ENCODE data around the gene SOX2.

SOX2 gene

DNA sequence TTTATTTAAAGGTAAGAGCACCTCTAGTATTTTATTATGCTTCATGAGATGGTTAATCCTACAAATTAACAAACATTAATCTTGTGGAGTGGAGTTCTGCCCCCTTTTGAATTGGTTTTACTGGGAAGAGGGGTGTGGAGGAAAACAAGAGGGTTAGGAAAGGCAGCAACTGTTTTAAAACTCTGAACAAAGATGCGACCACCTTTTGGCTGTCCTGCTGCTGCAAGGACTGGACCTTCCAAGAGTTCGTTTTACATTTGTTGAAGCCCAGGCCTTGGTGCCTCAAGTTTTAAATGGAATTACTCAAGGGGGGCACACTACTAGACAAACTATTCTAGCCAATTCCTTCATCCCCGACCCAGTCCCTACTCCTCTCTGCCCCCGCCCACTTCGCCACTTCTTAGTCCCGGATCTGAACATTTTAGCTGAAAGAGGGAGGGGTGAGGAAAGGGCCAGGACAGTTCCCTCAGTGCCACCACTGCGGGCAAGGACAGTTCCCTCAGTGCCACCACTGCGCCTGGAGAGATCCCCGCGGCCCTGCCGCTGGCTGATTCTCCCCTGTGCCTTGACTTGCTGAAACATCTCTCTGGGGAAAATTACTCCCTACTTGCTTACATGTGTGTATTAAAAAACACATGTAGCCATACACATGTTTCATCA, 11.2 kb downstream of the SOX2 start:
- no peak for DNase-seq (ENCODE audit: low read depth in 1 of 2, low spot score in 1 of 2)

DNA sequence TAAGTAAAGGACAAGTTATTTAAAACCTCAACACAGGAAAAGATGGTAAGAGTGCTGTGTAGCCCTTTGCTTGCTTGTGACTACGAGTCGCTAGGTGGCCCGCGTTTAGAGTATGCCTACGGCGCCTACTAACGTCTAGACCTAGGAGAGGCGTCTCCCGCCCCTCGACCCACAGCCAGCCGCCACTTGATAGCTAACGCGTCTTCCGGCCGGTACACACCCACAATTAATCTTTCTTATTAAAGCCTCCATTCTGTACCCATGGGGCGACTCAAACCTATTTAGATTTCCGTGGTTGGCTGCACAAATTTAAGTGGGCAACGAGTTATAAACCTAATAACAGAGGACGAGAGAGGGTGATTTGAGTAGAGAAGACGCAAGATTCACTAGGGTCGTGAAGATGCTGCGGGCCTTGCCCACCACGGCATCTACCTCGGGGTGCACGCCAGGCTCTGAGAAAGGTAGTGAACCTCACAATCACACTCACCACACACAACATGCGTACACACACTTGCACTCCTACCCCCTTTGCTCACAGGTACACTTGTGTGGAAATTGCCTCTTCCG, 12.0 kb downstream of the SOX2 start:
- DNase-seq (ENCODE audit: low read depth in 1 of 2, low spot score in 1 of 2): no peak

DNA sequence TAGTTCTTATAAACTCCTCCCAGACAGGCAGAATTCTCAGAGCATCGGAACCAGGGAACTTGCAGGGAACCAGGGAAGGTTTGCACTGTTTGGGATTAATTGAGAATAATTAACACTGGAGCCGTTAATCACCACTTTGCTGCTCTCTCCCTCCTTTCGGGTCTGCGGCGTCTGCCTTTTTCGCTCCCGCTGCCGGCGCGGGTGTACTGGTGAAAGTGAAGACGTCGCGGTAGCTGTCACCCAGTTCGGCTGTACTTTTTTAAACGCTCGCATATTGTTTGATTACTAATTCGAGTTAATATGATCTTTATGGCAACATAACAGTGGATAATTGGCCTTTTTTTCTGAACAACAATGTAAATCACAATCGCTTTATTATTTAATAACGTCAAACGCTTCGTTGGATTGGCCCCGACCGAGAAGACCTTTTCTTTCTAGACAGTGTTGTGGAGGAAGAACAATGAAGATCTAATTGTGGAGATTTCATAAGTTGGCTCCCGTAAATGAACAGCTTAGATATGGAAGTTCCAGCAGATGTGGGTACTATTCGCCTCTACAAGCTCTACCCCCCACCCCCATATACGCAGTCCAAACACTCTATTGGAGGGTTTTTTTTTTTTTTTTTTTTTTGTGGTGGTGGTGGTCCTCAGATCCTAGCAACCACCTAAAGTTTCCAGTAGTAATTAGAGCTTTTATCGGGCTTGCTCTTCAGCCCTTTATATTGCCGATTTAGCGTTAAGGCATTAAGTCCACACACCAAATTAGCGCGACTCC, 12.7 kb downstream of the SOX2 start:
- DNase-seq (ENCODE audit: low read depth in 1 of 2, low spot score in 1 of 2): no peak

DNA sequence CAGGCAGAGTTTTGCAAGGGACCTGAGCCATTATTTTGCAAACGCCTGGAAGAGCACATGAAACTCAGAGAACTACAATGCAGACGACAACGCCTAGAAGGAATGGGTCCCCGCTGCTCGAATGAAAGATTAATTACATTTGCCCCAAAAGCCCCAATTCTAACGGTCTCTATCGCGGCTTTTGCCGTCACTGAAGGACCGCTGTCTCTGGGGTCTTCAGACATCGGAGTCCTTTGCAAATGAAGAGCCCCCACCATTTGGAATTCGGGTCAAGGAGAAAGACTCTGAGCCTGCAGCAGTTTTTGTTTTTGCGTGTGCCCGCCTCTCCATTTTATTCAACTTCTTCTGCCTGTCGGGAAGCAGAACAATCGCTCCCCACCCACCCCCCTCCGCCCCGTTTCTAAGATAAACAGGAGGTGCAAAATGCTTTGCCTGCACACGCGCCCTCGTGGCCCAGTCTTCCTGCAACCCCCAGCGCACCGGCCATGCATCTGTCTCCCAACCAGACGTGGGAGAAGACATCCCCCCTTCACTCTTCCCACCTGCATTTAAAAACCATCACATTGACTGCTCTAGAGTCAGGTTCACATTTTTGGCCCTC, 13.5 kb downstream of the SOX2 start:
- DNase-seq (ENCODE audit: low read depth in 1 of 2, low spot score in 1 of 2): no peak

DNA sequence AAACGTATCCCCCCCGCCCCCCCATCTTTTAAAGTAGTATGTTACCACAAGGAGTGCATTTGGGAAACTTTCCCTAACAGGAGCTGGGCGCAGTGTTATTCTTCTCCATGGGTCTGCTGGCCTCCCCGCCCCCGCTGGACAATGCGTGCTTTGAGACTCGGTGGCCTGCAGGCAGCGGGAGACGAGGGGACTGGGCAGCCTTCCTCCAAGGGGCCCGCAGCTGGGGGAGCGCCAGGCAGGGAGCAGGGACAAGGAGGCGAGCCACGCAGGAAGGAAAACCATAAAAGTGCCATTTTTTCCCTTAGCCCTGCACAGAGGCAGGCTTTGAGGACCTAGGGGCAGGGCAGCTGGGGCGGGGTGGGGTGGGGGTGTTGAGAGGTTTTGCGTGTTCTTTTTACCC, 14.1 kb downstream of the SOX2 start:
- no peak for DNase-seq (ENCODE audit: low read depth in 1 of 2, low spot score in 1 of 2)

DNA sequence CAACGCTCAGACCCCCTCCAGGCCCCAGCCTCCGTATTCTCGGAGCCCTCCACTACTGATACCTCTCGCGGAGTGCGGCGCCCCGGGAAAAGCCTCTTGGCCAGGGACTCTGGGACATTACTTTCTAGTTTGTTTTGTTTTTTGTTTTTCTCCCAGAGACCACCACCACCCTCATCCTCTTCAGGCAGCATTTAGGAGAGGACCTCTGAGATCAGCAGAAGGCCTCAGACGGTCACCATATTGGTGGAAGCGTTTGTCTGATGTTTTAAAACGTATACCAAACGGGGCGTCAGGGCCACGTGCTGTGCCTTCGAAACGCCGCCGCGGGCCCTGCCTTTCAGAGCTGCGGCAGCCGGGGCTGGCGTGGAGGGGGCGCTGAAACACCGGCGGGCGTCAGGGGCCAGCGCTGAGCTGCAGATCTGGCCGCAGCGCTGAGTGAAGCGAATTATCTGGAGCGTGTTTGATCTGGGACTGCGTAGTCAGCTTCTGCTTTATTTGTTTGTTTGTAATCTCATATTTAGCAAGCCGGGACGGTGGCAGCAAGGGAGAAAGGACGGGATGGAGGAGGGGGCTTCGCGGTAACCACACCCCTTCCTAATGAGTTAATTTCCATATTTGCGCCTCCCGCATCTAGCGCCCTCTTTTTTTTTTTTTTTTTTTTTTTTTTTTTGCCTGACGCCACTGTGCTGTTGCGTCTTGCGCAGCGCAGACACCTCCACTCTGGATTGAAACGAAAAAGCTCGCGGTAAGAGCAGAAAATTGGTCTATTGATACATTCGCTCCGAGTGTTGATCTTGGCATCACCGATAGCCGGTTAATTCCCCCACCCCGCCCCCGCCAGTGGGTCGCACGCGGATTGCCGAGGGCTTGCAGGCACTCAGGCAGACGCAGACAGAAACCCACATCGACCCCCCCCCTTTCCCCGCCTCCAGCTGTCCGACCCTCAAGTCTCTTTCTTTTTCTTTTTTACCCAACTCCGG, 14.9 kb downstream of the SOX2 start:
- DNase-seq (ENCODE audit: low read depth in 1 of 2, low spot score in 1 of 2): no peak

DNA sequence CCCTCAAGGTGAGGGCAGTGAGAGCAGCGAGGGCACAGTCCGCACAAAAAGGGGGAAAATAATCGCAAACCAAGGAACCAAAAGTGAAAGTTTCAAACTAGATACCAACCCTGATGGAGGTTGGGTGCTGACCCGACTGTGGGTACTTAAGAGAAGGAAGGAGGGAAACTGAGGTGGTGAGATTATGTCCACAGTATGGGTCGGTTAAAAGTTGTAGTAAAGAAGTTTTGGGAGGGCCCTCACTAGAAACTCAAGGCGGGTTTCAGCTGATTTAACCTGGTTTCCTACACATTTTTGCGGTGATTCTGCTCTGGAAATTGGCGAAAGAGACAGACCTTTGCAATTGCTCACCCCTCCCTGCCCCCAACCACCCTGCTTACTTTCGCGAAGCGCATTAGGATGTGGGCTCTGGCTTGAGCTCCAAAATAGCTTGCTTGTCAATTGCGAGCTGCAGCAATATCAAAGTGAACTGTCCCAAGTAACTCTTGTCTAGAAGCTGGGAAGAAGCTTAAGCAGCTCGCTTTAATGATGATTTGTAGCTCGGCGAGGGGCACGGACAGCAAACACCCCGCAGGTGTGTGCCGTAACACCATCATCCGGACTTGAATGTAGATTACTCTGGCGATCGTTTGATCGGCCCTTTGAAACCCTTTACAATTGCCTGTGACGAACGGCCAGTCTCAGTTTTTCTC, 15.8 kb downstream of the SOX2 start:
- no peak for DNase-seq (ENCODE audit: low read depth in 1 of 2, low spot score in 1 of 2)

DNA sequence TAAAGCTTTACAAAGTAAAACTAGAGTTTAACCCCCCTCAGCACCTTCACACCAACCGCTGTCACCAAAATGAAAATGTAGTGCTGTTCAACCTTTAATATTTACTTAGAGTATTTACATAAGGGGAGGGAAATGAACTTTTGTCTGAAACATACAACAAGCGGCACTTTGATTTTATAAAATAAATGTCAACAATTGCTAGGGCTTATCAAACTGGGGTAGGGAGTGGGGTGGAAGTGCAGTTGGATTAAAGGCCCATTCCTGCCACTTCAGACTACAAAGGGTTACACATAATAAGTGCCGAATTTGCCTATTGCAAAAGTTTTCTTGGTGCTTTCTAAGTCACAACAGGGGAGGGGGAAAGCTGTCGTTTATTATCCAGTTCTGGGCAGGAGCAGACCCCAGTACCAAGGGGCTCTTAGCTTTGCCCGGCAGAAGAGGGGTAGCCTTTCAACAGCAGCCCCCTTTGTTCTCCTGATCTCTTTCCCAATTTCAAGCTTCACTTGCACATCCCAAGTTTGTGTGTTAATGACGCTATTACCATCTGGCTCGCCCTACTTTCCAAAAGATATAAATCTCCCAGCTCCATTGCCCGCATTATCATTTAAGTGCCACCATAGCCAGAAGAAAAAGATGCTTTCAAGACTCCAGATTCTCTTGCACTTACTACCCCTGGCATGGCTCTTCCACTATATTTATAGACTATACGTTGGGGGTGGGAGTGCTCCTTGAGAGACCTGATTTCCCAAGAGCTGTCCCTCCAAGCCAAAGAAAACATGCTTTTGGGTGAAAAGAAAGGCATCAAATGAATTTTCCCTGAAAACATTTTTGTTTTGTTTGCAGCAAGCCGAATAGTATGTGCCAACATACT, 17.0 kb downstream of the SOX2 start:
- DNase-seq (ENCODE audit: low read depth in 1 of 2, low spot score in 1 of 2): no peak

DNA sequence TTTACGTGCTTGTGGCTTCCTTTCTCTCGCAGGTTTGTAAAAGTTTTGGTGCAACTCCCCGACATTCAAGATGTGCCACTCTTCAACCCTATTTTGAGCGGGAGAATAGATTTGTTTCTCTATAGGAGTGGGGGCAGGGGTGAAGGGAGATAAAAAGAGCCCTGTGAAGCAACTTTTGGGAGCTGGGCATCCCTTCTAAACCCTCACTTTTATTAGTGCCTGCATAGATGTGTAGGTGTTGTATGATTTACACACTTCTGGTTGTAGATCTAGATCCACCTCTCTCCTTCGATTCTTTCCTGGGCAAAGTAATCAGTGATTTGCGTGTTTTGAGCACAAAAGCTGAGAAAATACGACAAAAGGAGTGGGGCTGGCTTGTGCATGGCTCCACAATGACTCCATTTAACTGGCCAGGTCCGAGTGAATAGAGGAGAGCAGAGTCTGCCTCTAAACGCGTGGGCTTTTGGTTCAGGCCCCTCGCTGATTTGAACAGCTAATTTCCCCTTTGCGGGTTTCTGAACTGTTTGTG, 17.7 kb downstream of the SOX2 start:
- no peak for DNase-seq (ENCODE audit: low read depth in 1 of 2, low spot score in 1 of 2)

DNA sequence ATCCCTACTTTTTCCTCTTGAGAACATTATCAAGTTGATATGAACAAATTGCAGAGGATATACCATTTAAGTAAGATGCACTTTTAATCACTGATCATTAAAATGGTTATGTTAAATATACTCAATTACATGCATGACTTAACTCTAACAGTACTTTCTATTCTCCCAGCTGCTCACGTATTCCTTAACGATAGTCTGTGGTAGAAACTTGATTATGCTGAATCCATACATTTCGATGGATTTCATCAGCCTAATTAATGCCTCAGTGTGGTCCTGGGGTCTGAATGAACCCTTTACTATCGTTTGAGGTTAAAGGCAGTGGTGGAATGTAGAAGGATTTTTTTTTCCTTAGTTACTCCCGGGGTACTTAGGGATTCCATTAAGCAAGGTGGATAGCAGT, 18.6 kb downstream of the SOX2 start:
- no peak for DNase-seq (ENCODE audit: low read depth in 1 of 2, low spot score in 1 of 2)

DNA sequence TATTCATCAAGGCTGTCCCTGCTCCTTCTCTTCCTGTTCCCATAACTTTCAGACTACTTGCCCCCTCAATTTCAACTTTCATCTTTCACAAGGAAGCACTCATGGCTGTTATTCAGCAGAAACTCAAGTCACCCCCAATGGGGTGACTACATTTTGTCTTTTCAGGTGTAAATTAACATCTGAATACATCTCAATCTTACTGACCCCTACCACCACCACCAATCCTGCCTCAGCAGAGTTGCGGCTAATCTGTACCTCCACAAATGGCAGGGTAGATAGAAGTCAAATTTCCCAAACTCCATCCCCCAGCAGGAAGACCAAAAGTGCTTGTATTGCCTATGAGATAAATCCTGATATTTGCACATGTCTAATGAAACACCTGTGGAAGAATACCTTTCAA, 19.2 kb downstream of the SOX2 start:
- DNase-seq (ENCODE audit: low read depth in 1 of 2, low spot score in 1 of 2): no peak

DNA sequence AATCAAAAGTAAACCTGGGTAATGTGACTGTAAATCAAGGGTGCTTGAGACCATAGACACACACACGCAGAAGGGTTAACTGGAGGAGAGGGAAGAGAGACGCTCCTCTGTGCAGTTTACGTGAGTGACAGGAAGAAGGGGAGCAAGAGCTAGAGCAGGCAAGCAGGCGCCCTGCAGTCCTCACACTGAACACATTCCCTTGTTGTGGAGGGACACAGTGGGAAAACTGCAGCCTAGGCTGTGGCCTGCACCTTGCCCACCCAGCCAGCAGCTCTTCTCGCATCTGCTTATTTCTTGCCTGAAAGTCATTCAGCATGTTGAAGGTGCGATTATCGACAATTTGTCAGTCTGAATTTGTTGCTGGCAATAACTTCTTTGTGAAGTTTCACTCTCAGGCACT, 24.2 kb downstream of the SOX2 start:
- DNase-seq (ENCODE audit: low read depth in 1 of 2, low spot score in 1 of 2): no peak

DNA sequence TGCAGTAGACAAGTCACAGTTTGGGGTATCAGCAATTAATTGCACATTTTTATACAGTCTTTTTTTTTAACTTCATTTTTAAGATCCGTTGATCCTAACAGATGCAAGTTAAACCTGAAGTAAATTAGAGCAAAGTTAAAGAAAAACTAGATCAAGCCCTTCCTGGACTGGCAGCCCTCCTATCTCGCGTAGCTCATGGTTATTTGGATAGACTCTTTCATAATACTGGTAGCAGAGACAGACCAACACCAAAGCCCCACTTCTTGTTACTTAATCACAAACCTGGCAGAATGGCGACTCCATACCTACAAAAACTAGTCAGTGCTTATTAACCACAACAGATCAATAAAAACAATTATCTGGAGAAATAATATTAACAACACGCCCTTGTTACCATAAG, 26.8 kb downstream of the SOX2 start:
- no peak for DNase-seq (ENCODE audit: low read depth in 1 of 2, low spot score in 1 of 2)

DNA sequence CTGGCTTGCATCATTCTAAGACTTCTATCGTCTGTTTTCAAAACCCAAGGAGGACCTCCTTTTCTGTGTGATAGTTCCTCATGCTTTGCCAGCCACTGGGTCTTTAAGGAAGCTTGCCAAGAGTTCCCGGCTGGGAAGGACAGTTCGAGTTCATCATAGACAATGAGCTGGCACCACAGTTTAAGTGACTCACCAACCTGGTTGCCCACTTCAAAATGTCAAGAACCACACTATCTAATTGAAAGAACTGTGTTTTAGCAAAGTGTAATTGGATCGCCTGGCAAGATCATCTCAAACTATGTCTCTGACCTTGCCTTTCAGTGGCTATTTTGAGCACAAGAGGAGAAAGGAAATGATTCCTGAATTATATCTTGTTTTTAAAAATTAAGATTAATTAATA, 27.9 kb downstream of the SOX2 start:
- no peak for DNase-seq (ENCODE audit: low read depth in 1 of 2, low spot score in 1 of 2)

DNA sequence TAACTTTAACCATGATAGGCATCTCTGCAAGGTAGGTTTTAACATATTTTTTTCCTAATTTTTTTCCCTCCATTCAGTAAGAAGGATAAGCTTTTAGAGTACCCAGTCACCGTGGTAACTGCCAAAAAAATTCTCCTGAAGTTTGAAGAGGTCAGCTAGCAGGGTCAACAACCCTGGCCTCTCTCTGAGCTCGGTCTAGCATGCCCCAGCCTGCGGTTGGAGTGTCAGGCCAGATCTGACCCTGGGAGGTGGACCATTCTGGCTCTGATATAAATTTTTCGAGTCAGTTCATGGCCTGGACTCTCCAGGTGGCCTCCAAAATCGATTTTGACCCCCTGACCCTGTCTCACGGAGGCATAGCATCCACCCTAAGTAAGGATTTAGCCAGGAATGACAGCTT, 29.7 kb downstream of the SOX2 start:
- no peak for DNase-seq (ENCODE audit: low read depth in 1 of 2, low spot score in 1 of 2)

DNA sequence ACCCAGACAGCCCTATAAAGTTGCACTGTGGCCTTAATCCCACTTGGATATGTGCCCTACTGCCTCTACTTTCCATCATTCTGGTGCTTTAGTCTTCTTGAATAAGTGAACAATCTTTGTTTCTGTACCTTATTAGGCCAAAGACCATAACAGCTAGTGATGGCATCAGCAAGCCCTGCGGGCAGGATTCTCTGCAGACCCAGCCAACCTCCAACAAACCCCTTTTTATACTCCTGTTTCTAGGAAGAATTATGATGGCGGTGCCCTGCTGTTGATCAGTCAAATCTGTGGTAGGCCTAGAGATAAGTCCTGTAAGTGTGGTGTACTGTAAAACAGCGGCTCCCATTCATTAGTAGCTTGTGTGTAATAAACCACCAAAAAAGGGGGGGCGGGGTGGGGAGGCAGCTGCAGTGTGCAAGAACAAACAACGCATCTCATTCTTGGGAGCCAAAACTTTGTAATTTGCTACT, 40.5 kb downstream of the SOX2 start:
- no peak for DNase-seq (ENCODE audit: low read depth in 1 of 2, low spot score in 1 of 2)

DNA sequence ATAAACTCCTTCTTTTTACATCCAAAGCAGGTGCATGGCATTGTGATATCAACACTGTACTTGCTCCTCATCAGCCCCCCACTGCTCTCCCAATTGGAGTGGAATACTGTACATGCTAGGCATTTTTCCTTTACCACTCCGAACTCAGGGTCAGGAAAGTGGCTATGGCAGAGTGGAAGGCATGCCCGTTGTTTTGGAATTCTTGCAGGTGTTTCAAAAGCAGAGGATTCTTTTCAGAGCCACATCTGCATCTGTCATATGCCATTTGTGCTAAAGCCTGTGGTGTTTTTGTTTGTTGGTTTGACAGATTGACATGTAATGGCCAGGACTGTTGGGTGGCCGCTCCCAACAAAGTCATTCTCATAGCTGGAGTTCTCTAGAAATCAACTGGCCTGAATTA, 41.7 kb downstream of the SOX2 start:
- DNase-seq (ENCODE audit: low read depth in 1 of 2, low spot score in 1 of 2): no peak

DNA sequence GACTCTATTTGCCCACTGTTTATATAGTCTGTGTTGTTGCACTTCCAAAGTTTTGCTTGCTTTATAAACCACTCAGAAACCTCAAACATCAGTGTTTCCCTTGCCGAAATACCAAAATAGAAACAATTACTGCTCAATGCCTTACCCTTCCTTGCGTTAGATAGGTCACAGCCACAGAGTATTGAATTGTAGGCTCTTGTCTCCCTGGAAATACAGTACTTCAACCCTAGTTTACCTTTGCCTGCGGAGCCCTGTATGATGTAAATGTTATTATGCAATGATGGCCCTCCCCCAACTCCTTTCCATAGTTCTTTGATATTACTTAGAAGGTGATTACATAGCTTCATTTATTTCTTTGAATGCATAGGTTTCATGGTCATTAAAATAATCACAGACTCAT, 44.2 kb downstream of the SOX2 start:
- no peak for DNase-seq (ENCODE audit: low read depth in 1 of 2, low spot score in 1 of 2)

DNA sequence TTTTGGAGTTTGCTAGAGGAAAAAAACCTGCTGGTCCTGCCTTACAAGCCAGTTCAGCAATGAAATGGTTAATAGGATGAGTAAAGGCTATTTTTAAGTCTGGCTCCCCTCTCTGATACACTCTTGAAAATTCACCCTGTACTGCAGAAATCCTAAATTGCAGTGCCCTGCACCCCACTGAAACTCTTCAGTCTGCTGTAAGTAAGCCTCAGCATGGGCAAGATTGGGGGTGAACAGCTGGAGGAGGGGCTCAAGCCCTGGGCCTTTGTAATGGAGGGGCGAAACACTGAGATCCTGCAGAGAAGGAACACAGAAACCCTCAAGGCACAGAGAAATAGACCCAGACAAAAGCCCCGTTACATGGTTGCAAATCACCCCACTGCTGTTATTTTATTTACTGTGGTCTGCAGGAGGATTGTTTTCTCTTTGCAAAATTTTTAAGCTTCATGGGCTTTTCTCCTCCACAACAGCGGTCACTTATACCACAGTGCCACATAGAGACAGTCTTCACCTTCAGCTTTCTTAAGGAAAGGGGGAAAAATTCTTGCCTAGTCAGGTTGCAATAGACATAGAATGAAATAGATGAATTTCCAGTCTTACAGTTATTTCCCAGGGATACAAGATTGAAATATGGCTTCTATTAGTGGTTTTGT, 45.0 kb downstream of the SOX2 start:
- DNase-seq (ENCODE audit: low read depth in 1 of 2, low spot score in 1 of 2): no peak
